ENCODE measurements around the gene TRPT1. TPM values are rescaled to one million over a fixed set of nuclear protein-coding genes. Genes with fewer than 3 reads are reported as not detected.
A peak's percentile ranks its signal among the peaks of the same experiment; 100 is the strongest.

Gene TRPT1
- total and polyA plus RNA-seq, 9 of the 15 experiments (the other 6 are each of a cell fraction or from before 2014, with no cell fraction given): 4.6 to 41.7 (median 23.1) TPM

DNA sequence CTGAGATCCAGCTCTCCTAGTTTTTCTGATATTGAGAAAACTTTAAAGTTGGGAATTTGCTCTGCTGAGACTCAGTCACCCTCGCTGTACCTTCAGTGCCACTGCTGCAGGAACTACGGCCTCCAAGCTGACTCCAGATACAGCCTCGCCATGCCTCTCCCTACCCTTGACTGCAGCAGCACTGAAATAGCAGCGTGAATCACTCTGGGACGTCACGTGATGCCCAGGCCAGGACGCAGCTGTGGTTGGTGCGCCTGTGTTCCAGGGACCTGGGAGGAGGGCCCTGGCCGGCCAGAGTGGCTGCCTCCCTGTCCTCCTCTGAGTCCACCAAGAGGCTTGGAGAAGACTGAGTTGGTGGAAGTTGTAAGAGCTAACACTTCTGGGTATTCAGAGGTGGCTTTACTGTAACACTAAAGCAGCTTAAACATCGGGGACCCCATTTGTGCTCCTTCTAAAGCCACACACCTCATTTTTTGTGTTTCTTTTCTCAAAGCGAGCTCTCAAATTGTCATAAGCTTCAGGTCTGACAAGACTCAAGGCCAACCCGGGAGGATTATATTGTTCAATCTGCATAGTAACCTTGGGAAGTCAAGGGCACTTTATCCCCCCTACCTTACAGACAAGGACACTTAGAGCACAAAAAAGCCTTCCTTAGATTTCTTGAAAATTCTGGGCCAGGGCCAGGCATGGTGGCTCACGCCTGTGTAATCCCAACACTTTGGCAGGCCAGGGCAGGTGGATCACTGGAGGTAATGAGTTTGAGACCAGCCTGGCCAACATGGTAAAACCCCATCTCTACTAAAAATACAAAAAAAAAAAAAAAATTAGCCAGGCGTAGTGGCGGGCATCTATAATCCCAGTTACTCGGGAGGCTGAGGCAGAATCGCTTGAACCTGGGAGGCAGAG is 44.2 kb downstream of the TRPT1 start (continued):
- TF ChIP-seq SRSF1 (IDR thresholded peaks at IDR 0.05; ENCODE audit: low read depth, low read length): no peak
- TF ChIP-seq FOXA3 (CRISPR knock-in tag; conservative IDR thresholded peaks at IDR 0.05 in 1 of 2, IDR thresholded peaks at IDR 0.05 in 1 of 2): no peak
- TF ChIP-seq RBM39 (optimal IDR thresholded peaks at IDR 0.05; ENCODE audit: low read depth, low read length): no peak
- TF ChIP-seq, protein P1, sequence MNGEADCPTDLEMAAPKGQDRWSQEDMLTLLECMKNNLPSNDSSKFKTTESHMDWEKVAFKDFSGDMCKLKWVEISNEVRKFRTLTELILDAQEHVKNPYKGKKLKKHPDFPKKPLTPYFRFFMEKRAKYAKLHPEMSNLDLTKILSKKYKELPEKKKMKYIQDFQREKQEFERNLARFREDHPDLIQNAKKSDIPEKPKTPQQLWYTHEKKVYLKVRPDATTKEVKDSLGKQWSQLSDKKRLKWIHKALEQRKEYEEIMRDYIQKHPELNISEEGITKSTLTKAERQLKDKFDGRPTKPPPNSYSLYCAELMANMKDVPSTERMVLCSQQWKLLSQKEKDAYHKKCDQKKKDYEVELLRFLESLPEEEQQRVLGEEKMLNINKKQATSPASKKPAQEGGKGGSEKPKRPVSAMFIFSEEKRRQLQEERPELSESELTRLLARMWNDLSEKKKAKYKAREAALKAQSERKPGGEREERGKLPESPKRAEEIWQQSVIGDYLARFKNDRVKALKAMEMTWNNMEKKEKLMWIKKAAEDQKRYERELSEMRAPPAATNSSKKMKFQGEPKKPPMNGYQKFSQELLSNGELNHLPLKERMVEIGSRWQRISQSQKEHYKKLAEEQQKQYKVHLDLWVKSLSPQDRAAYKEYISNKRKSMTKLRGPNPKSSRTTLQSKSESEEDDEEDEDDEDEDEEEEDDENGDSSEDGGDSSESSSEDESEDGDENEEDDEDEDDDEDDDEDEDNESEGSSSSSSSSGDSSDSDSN (IDR thresholded peaks at IDR 0.05; ENCODE audit: borderline replicate concordance in 1 of 2, low read depth in 2 of 2, low read length in 2 of 2): peak; percentile 63 to 72; a peak in 1 of 4 replicates
- TF ChIP-seq ZNF695 (CRISPR knock-in tag; IDR thresholded peaks at IDR 0.05): no peak
- no peak for TF ChIP-seq VEZF1 (CRISPR knock-in tag; IDR thresholded peaks at IDR 0.05)
- no peak for TF ChIP-seq SIX5 (IDR thresholded peaks at IDR 0.05; ENCODE audit: borderline replicate concordance in 1 of 2, insufficient read depth in 1 of 2, low read depth in 1 of 2, low read length in 2 of 2)
- no peak for TF ChIP-seq ZNF445 (CRISPR knock-in tag; IDR thresholded peaks at IDR 0.05; ENCODE audit: low read depth)
- TF ChIP-seq TEAD1 (CRISPR knock-in tag; IDR thresholded peaks at IDR 0.05): peak in 1 of 2 experiments; percentile 79; a peak in 2 of 4 replicates
- TF ChIP-seq NR3C1 (CRISPR knock-in tag; IDR thresholded peaks at IDR 0.05): no peak
- no peak for TF ChIP-seq EP300 (IDR thresholded peaks at IDR 0.05; ENCODE audit: low read length)
- TF ChIP-seq ZBTB1 (CRISPR knock-in tag; IDR thresholded peaks at IDR 0.05; ENCODE audit: borderline replicate concordance, low read depth): no peak
- no peak for TF ChIP-seq HOXB6 (CRISPR knock-in tag; IDR thresholded peaks at IDR 0.05; ENCODE audit: borderline replicate concordance)
- no peak for TF ChIP-seq ETV1 (tag; conservative IDR thresholded peaks at IDR 0.05; ENCODE audit: low read depth)
- no peak for TF ChIP-seq CREBBP (IDR thresholded peaks at IDR 0.05; ENCODE audit: low read depth, low read length)
- TF ChIP-seq BCOR (IDR thresholded peaks at IDR 0.05): no peak
- TF ChIP-seq DPF2 (IDR thresholded peaks at IDR 0.05): peak; percentile 38; the same call in 1 of the 2 replicates
- TF ChIP-seq, protein P2, sequence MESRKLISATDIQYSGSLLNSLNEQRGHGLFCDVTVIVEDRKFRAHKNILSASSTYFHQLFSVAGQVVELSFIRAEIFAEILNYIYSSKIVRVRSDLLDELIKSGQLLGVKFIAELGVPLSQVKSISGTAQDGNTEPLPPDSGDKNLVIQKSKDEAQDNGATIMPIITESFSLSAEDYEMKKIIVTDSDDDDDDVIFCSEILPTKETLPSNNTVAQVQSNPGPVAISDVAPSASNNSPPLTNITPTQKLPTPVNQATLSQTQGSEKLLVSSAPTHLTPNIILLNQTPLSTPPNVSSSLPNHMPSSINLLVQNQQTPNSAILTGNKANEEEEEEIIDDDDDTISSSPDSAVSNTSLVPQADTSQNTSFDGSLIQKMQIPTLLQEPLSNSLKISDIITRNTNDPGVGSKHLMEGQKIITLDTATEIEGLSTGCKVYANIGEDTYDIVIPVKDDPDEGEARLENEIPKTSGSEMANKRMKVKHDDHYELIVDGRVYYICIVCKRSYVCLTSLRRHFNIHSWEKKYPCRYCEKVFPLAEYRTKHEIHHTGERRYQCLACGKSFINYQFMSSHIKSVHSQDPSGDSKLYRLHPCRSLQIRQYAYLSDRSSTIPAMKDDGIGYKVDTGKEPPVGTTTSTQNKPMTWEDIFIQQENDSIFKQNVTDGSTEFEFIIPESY (CRISPR knock-in tag; IDR thresholded peaks at IDR 0.05): peak; percentile 35; the same call in 1 of the 2 replicates
- no peak for TF ChIP-seq EZH2 (IDR thresholded peaks at IDR 0.05; ENCODE audit: borderline replicate concordance, low read depth, low read length)
- no peak for TF ChIP-seq GATAD2A (IDR thresholded peaks at IDR 0.05)
- no peak for TF ChIP-seq SMAD3 (CRISPR knock-in tag; conservative IDR thresholded peaks at IDR 0.05)
- peak in 1 of 2 experiments; percentile 92; a peak in 1 of 4 replicates for TF ChIP-seq SRF (CRISPR knock-in tag; IDR thresholded peaks at IDR 0.05)
